Measurements from ENCODE around the gene SCAPER.

Gene SCAPER

DNA sequence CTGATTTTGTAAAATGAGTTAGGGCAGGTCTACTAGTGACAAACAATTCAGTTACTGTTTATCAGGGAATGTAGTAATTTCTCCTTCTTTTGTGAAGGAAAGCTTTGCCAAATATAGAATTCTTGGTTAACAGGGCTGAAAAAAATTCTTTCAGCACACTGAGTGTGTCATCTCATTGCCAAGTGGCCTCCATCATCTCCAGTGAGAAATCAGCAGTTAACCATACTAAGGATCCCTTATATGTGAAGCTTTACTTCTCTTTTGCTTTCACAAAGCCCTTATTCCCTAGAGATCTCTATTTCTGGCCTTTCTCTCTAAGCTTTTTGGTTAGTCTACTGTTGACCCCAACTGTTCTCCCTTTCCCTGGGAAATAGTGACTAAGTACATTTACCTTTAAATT, 269.1 kb downstream of the SCAPER start:
- no peak overlapping the region for H3K27ac ChIP-seq (ENCODE audit: low read depth, low read length)
- no peak overlapping the region for H3K4me3 ChIP-seq (ENCODE audit: low read depth in 1 of 2, low read length in 2 of 2)
- no peaks in the 10 kb centered on the region for H3K36me3 ChIP-seq (ENCODE audit: control insufficient read depth in 1 of 2, insufficient read depth in 2 of 2, low read length in 2 of 2)
- H3K27me3 ChIP-seq (ENCODE audit: control insufficient read depth in 1 of 2, insufficient read depth in 2 of 2, low read length in 2 of 2): no peaks in the 10 kb centered on the region
- no peak overlapping the region for H3K9ac ChIP-seq (ENCODE audit: low read depth in 1 of 2, low read length in 2 of 2)
- H3K4me1 ChIP-seq (ENCODE audit: control insufficient read depth in 1 of 2, insufficient read depth in 2 of 2, low read length in 2 of 2): no peaks in the 10 kb centered on the region
- peaks cover 6 to 15% of the 10 kb centered on the region in 2 donors for H3K9me3 ChIP-seq (ENCODE audit: control insufficient read depth in 1 of 2, low read length in 2 of 2)

DNA sequence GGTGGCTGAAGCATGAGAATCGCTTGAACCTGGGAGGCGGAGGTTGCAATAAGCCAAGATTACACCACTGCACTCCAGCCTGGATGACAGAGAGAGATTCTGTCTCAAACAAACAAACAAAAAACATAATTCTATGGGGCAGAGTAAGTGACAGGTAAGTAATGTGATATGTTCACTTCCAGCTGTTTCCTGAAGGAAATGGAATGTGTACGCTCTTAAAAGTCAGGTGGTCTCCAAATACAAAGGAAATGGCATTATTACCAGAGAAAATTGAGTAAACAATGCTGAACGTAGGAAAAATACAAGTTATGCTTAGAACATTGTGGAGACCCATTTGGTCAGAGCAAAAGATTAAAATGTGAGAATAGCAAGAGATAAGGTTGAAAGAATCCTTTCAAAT, 278.5 kb downstream of the SCAPER start:
- no peak overlapping the region for H3K9ac ChIP-seq (ENCODE audit: low read depth in 1 of 2, low read length in 2 of 2)
- H3K27me3 ChIP-seq (ENCODE audit: control insufficient read depth in 1 of 2, insufficient read depth in 2 of 2, low read length in 2 of 2): no peaks in the 10 kb centered on the region
- no peaks in the 10 kb centered on the region for H3K4me1 ChIP-seq (ENCODE audit: control insufficient read depth in 1 of 2, insufficient read depth in 2 of 2, low read length in 2 of 2)
- no peak overlapping the region for H3K4me3 ChIP-seq (ENCODE audit: low read depth in 1 of 2, low read length in 2 of 2)
- H3K36me3 ChIP-seq (ENCODE audit: control insufficient read depth in 1 of 2, insufficient read depth in 2 of 2, low read length in 2 of 2): no peaks in the 10 kb centered on the region
- no peak overlapping the region for H3K27ac ChIP-seq (ENCODE audit: low read depth, low read length)
- H3K9me3 ChIP-seq (ENCODE audit: control insufficient read depth in 1 of 2, low read length in 2 of 2): no peaks in the 10 kb centered on the region

DNA sequence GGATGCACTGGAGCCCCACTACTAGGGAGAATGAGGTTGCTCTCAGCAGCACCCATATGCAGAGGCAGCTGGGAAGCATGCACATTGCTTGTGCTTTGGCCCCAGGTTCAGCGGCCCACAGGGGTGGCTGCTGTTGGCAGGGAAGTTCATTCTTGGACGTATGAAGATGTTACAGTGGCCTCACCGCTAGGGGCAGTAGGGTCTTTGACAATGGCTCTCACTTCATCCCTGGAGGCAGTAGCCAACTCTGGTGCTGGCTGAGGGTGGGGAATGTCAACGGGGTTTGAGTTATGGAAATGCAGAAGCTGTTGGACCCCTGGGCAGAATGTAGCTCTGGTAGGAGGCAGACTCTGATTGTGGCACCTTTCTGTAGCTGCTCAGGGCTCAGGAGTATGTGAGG, 279.9 kb downstream of the SCAPER start:
- H3K36me3 ChIP-seq (ENCODE audit: control insufficient read depth in 1 of 2, insufficient read depth in 2 of 2, low read length in 2 of 2): no peaks in the 10 kb centered on the region
- no peaks in the 10 kb centered on the region for H3K4me1 ChIP-seq (ENCODE audit: control insufficient read depth in 1 of 2, insufficient read depth in 2 of 2, low read length in 2 of 2)
- H3K9me3 ChIP-seq (ENCODE audit: control insufficient read depth in 1 of 2, low read length in 2 of 2): no peaks in the 10 kb centered on the region
- H3K27me3 ChIP-seq (ENCODE audit: control insufficient read depth in 1 of 2, insufficient read depth in 2 of 2, low read length in 2 of 2): no peaks in the 10 kb centered on the region
- no peak overlapping the region for H3K9ac ChIP-seq (ENCODE audit: low read depth in 1 of 2, low read length in 2 of 2)
- no peak overlapping the region for H3K4me3 ChIP-seq (ENCODE audit: low read depth in 1 of 2, low read length in 2 of 2)
- H3K27ac ChIP-seq (ENCODE audit: low read depth, low read length): no peak overlapping the region

DNA sequence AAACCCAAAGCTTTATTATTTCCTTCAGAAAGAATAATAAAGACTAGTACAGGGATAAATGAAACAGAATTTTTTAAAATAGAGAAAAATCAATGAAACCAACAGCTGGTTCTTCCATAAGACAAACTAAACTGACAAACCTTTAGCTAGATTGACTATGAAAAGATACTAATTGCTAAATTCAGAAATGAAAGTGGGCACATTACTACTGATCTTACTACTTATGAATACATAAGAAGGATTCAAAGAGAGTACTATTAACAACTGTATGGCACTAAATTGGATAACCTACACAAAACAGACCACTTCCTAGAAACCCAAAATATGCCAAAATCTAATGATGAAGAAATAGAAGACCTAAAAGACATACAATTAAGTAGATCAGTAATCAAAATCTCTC, 290.4 kb downstream of the SCAPER start:
- Histone ChIP-seq H3K4me3 (ENCODE audit: low read depth in 1 of 2, low read length in 2 of 2) (no peak overlapping the region), H3K9me3 (ENCODE audit: control insufficient read depth in 1 of 2, low read length in 2 of 2) (peaks cover 2 to 5% of the 10 kb centered on the region in 2 donors), H3K27ac (ENCODE audit: low read depth, low read length) (no peak overlapping the region), H3K9ac (ENCODE audit: low read depth in 1 of 2, low read length in 2 of 2) (no peak overlapping the region), H3K27me3 (ENCODE audit: control insufficient read depth in 1 of 2, insufficient read depth in 2 of 2, low read length in 2 of 2) (no peaks in the 10 kb centered on the region), H3K36me3 (ENCODE audit: control insufficient read depth in 1 of 2, insufficient read depth in 2 of 2, low read length in 2 of 2) (no peaks in the 10 kb centered on the region), H3K4me1 (ENCODE audit: control insufficient read depth in 1 of 2, insufficient read depth in 2 of 2, low read length in 2 of 2) (no peaks in the 10 kb centered on the region)

DNA sequence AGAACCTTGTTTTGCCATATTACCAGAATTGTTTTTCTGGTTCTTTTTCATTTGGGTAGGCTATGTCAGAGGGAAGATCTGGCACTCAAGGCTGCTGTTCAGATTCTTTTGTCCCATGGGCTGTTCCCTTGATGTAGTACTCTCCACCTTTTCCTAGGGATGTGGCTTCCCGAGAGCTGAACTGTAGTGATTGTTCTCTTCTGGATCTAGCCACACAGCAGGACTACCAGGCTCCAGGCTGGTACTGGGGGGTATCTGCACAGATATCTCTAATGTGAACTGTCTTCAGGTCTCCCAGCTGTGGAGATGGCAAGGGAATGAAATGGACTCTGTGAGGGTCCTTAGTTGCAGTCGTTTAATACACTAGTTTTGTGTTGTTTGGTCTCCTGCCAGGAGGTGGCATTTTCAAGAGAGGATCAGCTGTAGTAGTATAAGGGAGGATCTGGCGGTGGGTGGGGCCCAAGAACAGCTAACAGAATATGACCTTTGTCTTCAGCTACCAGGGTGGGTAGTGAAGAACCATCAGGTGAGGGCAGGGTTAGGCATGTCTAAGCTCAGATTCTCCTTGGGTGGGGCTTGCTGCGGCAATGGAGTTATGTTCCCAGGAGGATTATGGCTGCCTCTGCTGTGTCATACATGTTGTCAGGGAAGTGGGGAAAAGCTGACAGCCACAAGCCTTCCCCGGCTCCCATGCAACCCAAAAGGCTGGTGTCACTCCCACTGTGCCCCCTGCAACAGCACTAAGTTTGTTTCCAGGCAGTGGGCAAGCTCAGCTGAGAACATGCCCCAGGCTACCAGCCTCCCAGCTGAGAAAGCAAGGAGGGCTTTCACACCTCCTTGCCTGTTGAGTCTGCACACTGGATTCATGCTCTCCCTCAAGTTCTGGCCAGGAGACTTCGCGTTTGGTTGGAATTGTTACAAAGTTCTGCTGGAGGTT, 316.1 kb downstream of the SCAPER start:
- no peak overlapping the region for H3K9ac ChIP-seq (ENCODE audit: low read depth in 1 of 2, low read length in 2 of 2)

DNA sequence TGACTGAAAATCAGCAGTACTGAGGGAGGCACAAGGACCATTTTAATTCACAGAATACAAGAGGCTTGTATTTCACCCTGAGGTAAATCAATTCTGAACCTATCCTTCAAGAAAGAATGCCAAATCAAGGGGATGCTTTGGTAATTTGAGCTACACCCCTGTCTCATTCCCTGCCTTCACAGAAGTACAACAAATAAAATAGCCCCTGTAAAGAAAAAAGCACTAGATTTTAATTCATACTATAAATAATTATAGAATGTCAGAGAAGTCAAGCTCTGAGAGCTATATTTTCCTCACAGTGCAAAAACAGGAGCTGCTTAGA, 319.6 kb downstream of the SCAPER start:
- no peaks in the 10 kb centered on the region for H3K36me3 ChIP-seq (ENCODE audit: control insufficient read depth in 1 of 2, insufficient read depth in 2 of 2, low read length in 2 of 2)
- H3K27ac ChIP-seq (ENCODE audit: low read depth, low read length): no peak overlapping the region
- no peak overlapping the region for H3K4me3 ChIP-seq (ENCODE audit: low read depth in 1 of 2, low read length in 2 of 2)
- H3K9me3 ChIP-seq (ENCODE audit: control insufficient read depth in 1 of 2, low read length in 2 of 2): peaks cover 6 to 14% of the 10 kb centered on the region in 2 donors
- H3K4me1 ChIP-seq (ENCODE audit: control insufficient read depth in 1 of 2, insufficient read depth in 2 of 2, low read length in 2 of 2): peaks cover 8 to 12% of the 10 kb centered on the region in 2 donors
- no peaks in the 10 kb centered on the region for H3K27me3 ChIP-seq (ENCODE audit: control insufficient read depth in 1 of 2, insufficient read depth in 2 of 2, low read length in 2 of 2)
- H3K9ac ChIP-seq (ENCODE audit: low read depth in 1 of 2, low read length in 2 of 2): no peak overlapping the region

More for the DNA sequence above, 316.1 kb downstream of the SCAPER start:
- no peaks in the 10 kb centered on the region for H3K9me3 ChIP-seq (ENCODE audit: control insufficient read depth in 1 of 2, low read length in 2 of 2)
- no peaks in the 10 kb centered on the region for H3K27me3 ChIP-seq (ENCODE audit: control insufficient read depth in 1 of 2, insufficient read depth in 2 of 2, low read length in 2 of 2)
- peaks cover 8 to 12% of the 10 kb centered on the region in 2 donors for H3K4me1 ChIP-seq (ENCODE audit: control insufficient read depth in 1 of 2, insufficient read depth in 2 of 2, low read length in 2 of 2)
- no peak overlapping the region for H3K27ac ChIP-seq (ENCODE audit: low read depth, low read length)
- H3K4me3 ChIP-seq (ENCODE audit: low read depth in 1 of 2, low read length in 2 of 2): no peak overlapping the region
- H3K36me3 ChIP-seq (ENCODE audit: control insufficient read depth in 1 of 2, insufficient read depth in 2 of 2, low read length in 2 of 2): no peaks in the 10 kb centered on the region

DNA sequence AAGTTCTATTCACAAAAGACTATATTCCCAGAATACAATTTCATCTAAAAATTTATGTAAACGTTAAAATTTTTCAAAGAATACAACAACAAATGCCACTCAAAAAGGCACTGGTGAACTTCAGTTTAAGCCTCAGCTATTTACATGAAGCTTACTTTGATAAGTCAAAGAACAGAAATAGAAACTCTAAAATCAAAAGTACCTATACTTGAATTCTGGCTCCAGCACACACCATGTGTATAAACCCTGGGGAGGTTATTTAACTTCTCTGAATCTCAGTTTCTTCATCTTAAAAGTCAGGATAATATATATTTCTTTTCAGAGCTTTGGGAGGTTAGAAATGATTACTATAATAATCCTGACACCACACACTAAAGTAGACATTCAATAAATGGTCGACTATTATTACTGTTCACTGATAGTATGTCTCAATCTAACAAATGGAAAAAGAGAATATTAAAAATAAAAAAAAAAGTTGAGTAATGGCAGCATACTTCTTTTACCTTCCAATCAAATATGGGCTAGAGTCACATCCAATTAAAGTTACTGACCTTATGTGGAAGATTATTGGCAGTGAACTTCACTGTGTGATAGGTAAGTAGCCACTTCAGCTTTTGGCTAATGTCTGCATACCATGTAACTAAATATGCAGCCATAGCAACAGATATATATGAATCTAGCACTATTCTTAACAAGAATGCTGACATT, 320.1 kb downstream of the SCAPER start:
- Histone ChIP-seq H3K27ac (ENCODE audit: low read depth, low read length) (no peak overlapping the region), H3K36me3 (ENCODE audit: control insufficient read depth in 1 of 2, insufficient read depth in 2 of 2, low read length in 2 of 2) (no peaks in the 10 kb centered on the region), H3K4me3 (ENCODE audit: low read depth in 1 of 2, low read length in 2 of 2) (no peak overlapping the region), H3K4me1 (ENCODE audit: control insufficient read depth in 1 of 2, insufficient read depth in 2 of 2, low read length in 2 of 2) (peaks cover 8 to 12% of the 10 kb centered on the region in 2 donors), H3K9me3 (ENCODE audit: control insufficient read depth in 1 of 2, low read length in 2 of 2) (peaks cover 6 to 14% of the 10 kb centered on the region in 2 donors), H3K9ac (ENCODE audit: low read depth in 1 of 2, low read length in 2 of 2) (no peak overlapping the region), H3K27me3 (ENCODE audit: control insufficient read depth in 1 of 2, insufficient read depth in 2 of 2, low read length in 2 of 2) (no peaks in the 10 kb centered on the region)

DNA sequence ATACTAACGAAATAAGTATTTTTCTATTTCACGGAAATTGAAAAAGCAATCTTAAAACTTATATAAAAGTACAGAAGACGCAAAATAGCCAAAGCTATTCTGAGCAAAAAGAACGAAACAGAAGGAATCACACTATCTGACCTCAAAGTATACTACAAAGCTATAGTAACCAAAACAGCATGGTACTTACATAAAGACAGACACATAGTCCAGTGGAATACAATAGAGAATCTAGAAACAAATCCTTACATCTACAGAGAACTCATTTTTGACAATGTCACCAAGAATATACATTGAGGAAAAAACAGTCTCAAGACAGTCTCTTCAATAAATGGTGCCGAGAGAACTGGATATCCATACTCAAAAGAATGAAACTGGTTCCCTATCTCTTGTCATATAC, 322.6 kb downstream of the SCAPER start:
- Histone ChIP-seq H3K36me3 (ENCODE audit: control insufficient read depth in 1 of 2, insufficient read depth in 2 of 2, low read length in 2 of 2) (no peaks in the 10 kb centered on the region), H3K4me1 (ENCODE audit: control insufficient read depth in 1 of 2, insufficient read depth in 2 of 2, low read length in 2 of 2) (peaks cover 1 to 6% of the 10 kb centered on the region in 2 donors), H3K9me3 (ENCODE audit: control insufficient read depth in 1 of 2, low read length in 2 of 2) (peaks cover 6 to 14% of the 10 kb centered on the region in 2 donors), H3K9ac (ENCODE audit: low read depth in 1 of 2, low read length in 2 of 2) (no peak overlapping the region), H3K27ac (ENCODE audit: low read depth, low read length) (no peak overlapping the region), H3K27me3 (ENCODE audit: control insufficient read depth in 1 of 2, insufficient read depth in 2 of 2, low read length in 2 of 2) (no peaks in the 10 kb centered on the region), H3K4me3 (ENCODE audit: low read depth in 1 of 2, low read length in 2 of 2) (no peak overlapping the region)

DNA sequence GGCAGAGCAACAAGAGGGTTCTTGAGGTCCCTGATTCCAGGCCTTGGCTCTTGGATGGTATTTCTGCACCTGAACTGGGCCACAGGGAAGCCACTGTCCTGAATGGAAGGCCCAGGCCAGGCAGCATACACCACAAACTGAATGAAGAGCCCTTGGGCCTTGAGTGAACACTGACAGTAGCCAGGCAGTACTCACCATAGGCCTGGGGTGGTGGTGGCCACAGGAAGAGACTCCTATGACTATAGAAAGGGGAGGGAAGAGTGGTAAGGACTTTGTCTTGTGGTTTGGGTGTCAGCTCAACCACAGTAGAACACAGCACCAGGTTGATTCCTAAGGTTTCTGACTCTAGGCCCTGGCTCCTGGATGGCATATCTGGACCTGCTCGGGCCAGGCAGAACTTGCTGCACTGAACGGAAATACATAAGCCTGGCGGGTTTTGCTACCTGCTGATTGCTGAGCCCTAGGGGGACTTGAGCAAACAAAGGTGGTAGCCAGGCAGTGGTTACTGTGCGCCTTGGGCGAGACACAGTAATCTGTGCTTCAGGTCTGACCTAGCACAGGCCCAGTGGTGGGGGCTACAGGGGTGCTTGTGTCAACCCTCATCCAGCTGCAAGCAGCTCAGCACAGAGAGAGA, 327.1 kb downstream of the SCAPER start:
- no peaks in the 10 kb centered on the region for H3K27me3 ChIP-seq (ENCODE audit: control insufficient read depth in 1 of 2, insufficient read depth in 2 of 2, low read length in 2 of 2)
- H3K4me1 ChIP-seq (ENCODE audit: control insufficient read depth in 1 of 2, insufficient read depth in 2 of 2, low read length in 2 of 2): peaks cover 14 to 23% of the 10 kb centered on the region in 2 donors
- H3K9ac ChIP-seq (ENCODE audit: low read depth in 1 of 2, low read length in 2 of 2): no peak overlapping the region
- H3K27ac ChIP-seq (ENCODE audit: low read depth, low read length): no peak overlapping the region
- H3K9me3 ChIP-seq (ENCODE audit: control insufficient read depth in 1 of 2, low read length in 2 of 2): peaks cover 6 to 14% of the 10 kb centered on the region in 2 donors
- no peaks in the 10 kb centered on the region for H3K36me3 ChIP-seq (ENCODE audit: control insufficient read depth in 1 of 2, insufficient read depth in 2 of 2, low read length in 2 of 2)
- no peak overlapping the region for H3K4me3 ChIP-seq (ENCODE audit: low read depth in 1 of 2, low read length in 2 of 2)
